HepG2 (cell line): ENCODE data around the gene CGREF1. TPM values are rescaled to one million over a fixed set of nuclear protein-coding genes. Genes with fewer than 3 reads are reported as not detected.
A peak's percentile ranks its signal among the peaks of the same experiment; 100 is the strongest.

Source experiments
- AHDC1 ChIP-seq: sonication (generic); formaldehyde crosslinking; IDR thresholded peaks from 2 replicates; pipeline ENCODE4 v1.5.1; 2020; ENCODE audit warnings: mild to moderate bottlenecking, missing genetic modification reagents, borderline replicate concordance
- DDIT3 ChIP-seq: sonication (generic); formaldehyde crosslinking; IDR thresholded peaks from 2 replicates; pipeline ENCODE4 v1.4.0; 2020; ENCODE audit warnings: mild to moderate bottlenecking, missing genetic modification reagents
- FOXP4 ChIP-seq: sonication (generic); formaldehyde crosslinking; IDR thresholded peaks from 2 replicates; pipeline ENCODE4 v1.4.0; 2020; ENCODE audit warnings: missing genetic modification reagents
- FUBP1 ChIP-seq: sonication (generic); formaldehyde crosslinking; IDR thresholded peaks from 2 replicates; pipeline ENCODE4 v1.5.1; 2020; ENCODE audit warnings: missing genetic modification reagents, mild to moderate bottlenecking, borderline replicate concordance
- KMT2B ChIP-seq: IDR thresholded peaks from 2 replicates; pipeline ENCODE4 v1.6.1; 2016; ENCODE audit warnings: missing genetic modification reagents, missing compliant biosample characterization
- MATR3 ChIP-seq: sonication (generic); formaldehyde crosslinking; IDR thresholded peaks from 2 replicates; pipeline ENCODE4 v1.4.0; 2020; ENCODE audit warnings: missing genetic modification reagents
- MXD4 ChIP-seq: IDR thresholded peaks from 2 replicates; pipeline ENCODE4 v1.6.1; 2016; ENCODE audit warnings: mild to moderate bottlenecking, missing biosample characterization, missing genetic modification reagents
- NFYB ChIP-seq: sonication (generic); formaldehyde crosslinking; IDR thresholded peaks from 2 replicates; pipeline ENCODE4 v1.4.0; 2020; ENCODE audit warnings: missing genetic modification reagents
- PHF20 ChIP-seq: sonication (generic); formaldehyde crosslinking; IDR thresholded peaks from 2 replicates; pipeline ENCODE4 v1.5.0; 2020; ENCODE audit warnings: mild to moderate bottlenecking, missing genetic modification reagents
- RBFOX2 ChIP-seq: fragments of 200-400 bp; formaldehyde crosslinking; IDR thresholded peaks from 2 replicates; pipeline ENCODE4 v1.6.1; 2017; ENCODE audit warnings: low read depth, mild to moderate bottlenecking, low read length
- SP1 ChIP-seq, 2 experiments: fragments of 450-650 bp in 1 of 2; sonication (generic) in 1 of 2; formaldehyde crosslinking in 1 of 2; IDR thresholded peaks; 2 replicates each; pipeline versions ENCODE4 v1.4.0 to v1.6.1; 2016 to 2020; ENCODE audit warnings: missing genetic modification reagents in 1 of 2
- TBX2 ChIP-seq: sonication (generic); formaldehyde crosslinking; IDR thresholded peaks from 2 replicates; pipeline ENCODE4 v1.5.0; 2020; ENCODE audit warnings: missing genetic modification reagents, mild to moderate bottlenecking, borderline replicate concordance
- ZBTB26 ChIP-seq: IDR thresholded peaks from 2 replicates; pipeline ENCODE4 v1.6.1; 2016; ENCODE audit warnings: missing compliant biosample characterization, missing genetic modification reagents, borderline replicate concordance
- ZNF10 ChIP-seq: sonication (generic); formaldehyde crosslinking; IDR thresholded peaks from 2 replicates; pipeline ENCODE4 v1.4.0; 2020; ENCODE audit warnings: mild to moderate bottlenecking, low read depth, missing genetic modification reagents, borderline replicate concordance
- ZNF383 ChIP-seq: sonication (generic); formaldehyde crosslinking; IDR thresholded peaks from 2 replicates; pipeline ENCODE4 v1.4.0; 2020; ENCODE audit warnings: missing genetic modification reagents, mild to moderate bottlenecking, borderline replicate concordance
- ZNF446 ChIP-seq: sonication (generic); formaldehyde crosslinking; IDR thresholded peaks from 2 replicates; pipeline ENCODE4 v1.5.0; 2020; ENCODE audit warnings: mild to moderate bottlenecking, missing genetic modification reagents
- ZNF766 ChIP-seq: sonication (generic); formaldehyde crosslinking; IDR thresholded peaks from 2 replicates; pipeline ENCODE4 v1.5.0; 2020; ENCODE audit warnings: missing genetic modification reagents, borderline replicate concordance
- polyA plus RNA-seq, 8 experiments: library from polyadenylated mRNA; depleted of rRNA in 3 of 8; stranded (reverse) in 7 of 8; unstranded in 1 of 8; fragments of >200 nt; fragmentation: Illumina TruSeq in 4 of 8; extraction: Trizol in 4 of 8; gene quantifications; 2 replicates each; pipeline versions ENCODE4 v1.2.1 to v1.2.3, GENCODE V29; 2011 to 2016; ENCODE audit warnings: low read depth in 4 of 8, missing spikeins in 1 of 8, mixed read lengths in 1 of 8; ENCODE audit not compliant: insufficient read depth in 1 of 8
- total RNA-seq, 5 experiments: library from RNA; depleted of rRNA; stranded (reverse); fragments of >200 nt; fragmentation: Illumina TruSeq; extraction: Trizol; gene quantifications; 2 replicates each; pipeline ENCODE4 v1.2.3, GENCODE V29; 2016; ENCODE audit warnings: low read depth in 1 of 5

CGREF1 gene
- total and polyA plus RNA-seq, 2 of the 13 experiments (the other 11 are each of a cell fraction or from before 2014, with no cell fraction given): 13.9 to 23.4 TPM

- TF ChIP-seq ZNF383 (CRISPR knock-in tag) (no peak), FOXP4 (peak; percentile 8), SP1 (IDR thresholded peaks at IDR 0.05) (no peak), SP1 (CRISPR knock-in tag; IDR thresholded peaks at IDR 0.05) (peak; percentile 58), ZNF10 (no peak), MATR3 (no peak), TBX2 (CRISPR knock-in tag) (peak; percentile 70; the same call in 1 of the 2 replicates), ZNF446 (CRISPR knock-in tag) (peak; percentile 80), FUBP1 (no peak), PHF20 (peak; percentile 90), DDIT3 (CRISPR knock-in tag) (no peak), NFYB (CRISPR knock-in tag) (no peak; the same call in 1 of the 2 replicates), ZNF766 (no peak), RBFOX2 (peak; percentile 99), MXD4 (CRISPR knock-in tag) (peak; percentile 53; the same call in 1 of the 2 replicates), ZBTB26 (CRISPR knock-in tag) (no peak), AHDC1 (CRISPR knock-in tag) (0 out of 2 replicates have a peak, but pooled peaks have one; percentile 0), KMT2B (CRISPR knock-in tag) (peak; percentile 89)
These were observed 47.5 kb downstream of the CGREF1 start, which contains the start of gene OST4 (continued) for GRCh38 chr2:27071277-27071989.
